ENCODE measurements around the gene ABHD16A.
A peak's percentile ranks its signal among the peaks of the same experiment; 100 is the strongest.
"Not testable (repeated sequence)": the region's sequence is repeated elsewhere in the genome, so short reads cannot be mapped to it uniquely, and the experiment has no call there.

The ABHD16A gene

GRCh38 chr6:31713991-31714684, 11.0 kb upstream of the ABHD16A start:
- DNase-seq (ENCODE audit: low read depth) = no peak

GRCh38 chr6:31713465-31713864, 10.3 kb upstream of the ABHD16A start:
- no peak for DNase-seq (ENCODE audit: low read depth)

GRCh38 chr6:31712296-31712695, 9.2 kb upstream of the ABHD16A start:
- no peak for DNase-seq (ENCODE audit: low read depth)

- DNase-seq (ENCODE audit: low read depth) = no peak
Observed at GRCh38 chr6:31711233-31711632, 8.1 kb upstream of the ABHD16A start.

- DNase-seq (ENCODE audit: low read depth) = no peak
Observed at GRCh38 chr6:31710523-31711219, 7.5 kb upstream of the ABHD16A start.

- DNase-seq (ENCODE audit: low read depth) = not testable (repeated sequence)
Observed at GRCh38 chr6:31709157-31709556, 6.0 kb upstream of the ABHD16A start.

GRCh38 chr6:31708224-31708623, 5.1 kb upstream of the ABHD16A start:
- no peak for DNase-seq (ENCODE audit: low read depth)

GRCh38 chr6:31707701-31708100, 4.6 kb upstream of the ABHD16A start:
- no peak for DNase-seq (ENCODE audit: low read depth)

- DNase-seq (ENCODE audit: low read depth) = no peak
Observed at GRCh38 chr6:31706599-31706998, 3.5 kb upstream of the ABHD16A start, which contains the start of gene LY6G6F. Gene LY6G6F, plus strand, starts transcription at chr6:31706866. Its CDS starts 41 bp downstream, at chr6:31706907.

- peak; percentile 31 for DNase-seq (ENCODE audit: low read depth)
Observed at GRCh38 chr6:31705931-31706330, 2.8 kb upstream of the ABHD16A start.

GRCh38 chr6:31702405-31702818, 712 bp downstream of the ABHD16A start:
- DNase-seq (ENCODE audit: low read depth) = no peak

GRCh38 chr6:31701666-31702404, 1.3 kb downstream of the ABHD16A start:
- DNase-seq (ENCODE audit: low read depth) = peak; percentile 39

- no peak for DNase-seq (ENCODE audit: low read depth)
Observed at GRCh38 chr6:31700740-31701401, 2.3 kb downstream of the ABHD16A start.

GRCh38 chr6:31697555-31697954, 5.6 kb downstream of the ABHD16A start:
- DNase-seq (ENCODE audit: low read depth) = no peak

GRCh38 chr6:31693535-31693934, 9.6 kb downstream of the ABHD16A start:
- no peak for DNase-seq (ENCODE audit: low read depth)

GRCh38 chr6:31692886-31693285, 10.2 kb downstream of the ABHD16A start:
- DNase-seq (ENCODE audit: low read depth) = no peak

GRCh38 chr6:31692353-31692752, 10.8 kb downstream of the ABHD16A start:
- no peak for DNase-seq (ENCODE audit: low read depth)

GRCh38 chr6:31691564-31692108, 11.5 kb downstream of the ABHD16A start:
- DNase-seq (ENCODE audit: low read depth) = no peak

- DNase-seq (ENCODE audit: low read depth) = no peak
Observed at GRCh38 chr6:31691078-31691463, 12.1 kb downstream of the ABHD16A start.

- no peak for DNase-seq (ENCODE audit: low read depth)
Observed at GRCh38 chr6:31690231-31691077, 12.7 kb downstream of the ABHD16A start.

Measured in ELR (cell line).